ENCODE results near the gene PDXK.

The PDXK gene

GRCh38 chr21:43797415-43797814, 78.5 kb downstream of the PDXK start:
- Histone ChIP-seq H3K36me3 (peaks cover 76% of the 10 kb centered on the region), H3K4me3 (ENCODE audit: low read depth in 1 of 2, low read length in 1 of 2) (no peak overlapping the region), H3K27ac (no peak overlapping the region), H3K9me3 (no peaks in the 10 kb centered on the region), H3K4me1 (ENCODE audit: control insufficient read depth in 1 of 2, insufficient read depth in 1 of 2, low read depth in 1 of 2, low read length in 1 of 2) (no peaks in the 10 kb centered on the region), H3K27me3 (no peaks in the 10 kb centered on the region)
- TF ChIP-seq CTCF (IDR thresholded peaks at IDR 0.05): no peak

- H3K27ac ChIP-seq: no peak overlapping the region
- no peaks in the 10 kb centered on the region for H3K27me3 ChIP-seq
- H3K4me1 ChIP-seq (ENCODE audit: control insufficient read depth in 1 of 2, insufficient read depth in 1 of 2, low read depth in 1 of 2, low read length in 1 of 2): no peaks in the 10 kb centered on the region
- no peak for TF ChIP-seq CTCF (IDR thresholded peaks at IDR 0.05)
- H3K36me3 ChIP-seq: peaks cover 74% of the 10 kb centered on the region
- H3K9me3 ChIP-seq: no peaks in the 10 kb centered on the region
- no peak overlapping the region for H3K4me3 ChIP-seq (ENCODE audit: low read depth in 1 of 2, low read length in 1 of 2)
Measured at GRCh38 chr21:43797925-43798715, 79.2 kb downstream of the PDXK start.

- H3K4me3 ChIP-seq (ENCODE audit: low read depth in 1 of 2, low read length in 1 of 2): no peak overlapping the region
- peaks cover under 1 to 4% of the 10 kb centered on the region in 2 experiments for H3K4me1 ChIP-seq (ENCODE audit: control insufficient read depth in 1 of 2, insufficient read depth in 1 of 2, low read depth in 1 of 2, low read length in 1 of 2)
- no peaks in the 10 kb centered on the region for H3K9me3 ChIP-seq
- no peaks in the 10 kb centered on the region for H3K27me3 ChIP-seq
- peaks cover 63% of the 10 kb centered on the region for H3K36me3 ChIP-seq
- H3K27ac ChIP-seq: no peak overlapping the region
- no peak for TF ChIP-seq CTCF (IDR thresholded peaks at IDR 0.05)
Measured at GRCh38 chr21:43799301-43799840, 80.4 kb downstream of the PDXK start.

GRCh38 chr21:43800124-43800523, 81.2 kb downstream of the PDXK start:
- Histone ChIP-seq H3K4me1 (ENCODE audit: control insufficient read depth in 1 of 2, insufficient read depth in 1 of 2, low read depth in 1 of 2, low read length in 1 of 2) (peaks cover 9 to 12% of the 10 kb centered on the region in 2 experiments), H3K4me3 (ENCODE audit: low read depth in 1 of 2, low read length in 1 of 2) (no peak overlapping the region), H3K36me3 (peaks cover 60% of the 10 kb centered on the region), H3K9me3 (no peaks in the 10 kb centered on the region), H3K27me3 (no peaks in the 10 kb centered on the region), H3K27ac (no peak overlapping the region)
- no peak for TF ChIP-seq CTCF (IDR thresholded peaks at IDR 0.05)

- H3K36me3 ChIP-seq: peaks cover 60% of the 10 kb centered on the region
- TF ChIP-seq CTCF (IDR thresholded peaks at IDR 0.05): no peak
- no peak overlapping the region for H3K27ac ChIP-seq
- peaks cover 13 to 16% of the 10 kb centered on the region in 2 experiments for H3K4me1 ChIP-seq (ENCODE audit: control insufficient read depth in 1 of 2, insufficient read depth in 1 of 2, low read depth in 1 of 2, low read length in 1 of 2)
- no peaks in the 10 kb centered on the region for H3K9me3 ChIP-seq
- no peak overlapping the region for H3K4me3 ChIP-seq (ENCODE audit: low read depth in 1 of 2, low read length in 1 of 2)
- H3K27me3 ChIP-seq: no peaks in the 10 kb centered on the region
Measured at GRCh38 chr21:43800566-43800965, 81.6 kb downstream of the PDXK start.
